Keratinocyte (primary cell): ENCODE results near the gene LGALS7. TPM values are rescaled to one million over a fixed set of nuclear protein-coding genes. Genes with fewer than 3 reads are reported as not detected.

Experiments
- DNase-seq: peaks from one replicate; pipeline ENCODE4 v3.0.0-alpha.2; 2011; ENCODE audit warnings: low read depth, missing footprints, low spot score
- FAIRE-seq: peaks from 2 replicates; lab custom pipeline; 2011; peaks lifted over from hg19 to GRCh38; lab: Jason Lieb, UNC
- H2AFZ ChIP-seq: 2 replicates; pipeline ENCODE4 v1.6.0; 2012; ENCODE audit warnings: low read length, control low read depth, inconsistent platforms; ENCODE audit not compliant: control insufficient read depth
- H3K27ac ChIP-seq: 2 replicates; pipeline ENCODE4 v1.5.1; 2011; ENCODE audit warnings: low read length; ENCODE audit not compliant: control insufficient read depth, insufficient read depth
- H3K27me3 ChIP-seq: 3 replicates; pipeline ENCODE4 v1.6.0; 2011; ENCODE audit warnings: low read length; ENCODE audit not compliant: control insufficient read depth, insufficient read depth; ENCODE audit errors: extremely low read depth
- H3K36me3 ChIP-seq, 2 experiments: 2 replicates in 1 of 2; 3 replicates in 1 of 2; pipeline ENCODE4 v1.5.1; 2011; ENCODE audit warnings: low read length in 2 of 2, mild to moderate bottlenecking in 1 of 2; ENCODE audit not compliant: control insufficient read depth in 2 of 2, insufficient read depth in 2 of 2; ENCODE audit errors: extremely low read depth in 1 of 2
- H3K4me1 ChIP-seq: 3 replicates; pipeline ENCODE4 v1.5.1; 2011; ENCODE audit warnings: low read length; ENCODE audit not compliant: control insufficient read depth, insufficient read depth; ENCODE audit errors: extremely low read depth
- H3K4me2 ChIP-seq: 3 replicates; pipeline ENCODE4 v1.6.0; 2011; ENCODE audit warnings: low read depth, low read length; ENCODE audit not compliant: control insufficient read depth, insufficient read depth; ENCODE audit errors: extremely low read depth
- H3K4me3 ChIP-seq, 3 experiments: fragments of 200-600 bp in 1 of 3; sonication (generic) in 1 of 3; 2 replicates in 2 of 3; 3 replicates in 1 of 3; pipeline ENCODE4 v1.5.1; 2011 to 2016; ENCODE audit warnings: low read length in 3 of 3, mild to moderate bottlenecking in 3 of 3, control low read depth in 2 of 3, inconsistent platforms in 1 of 3, low read depth in 1 of 3, mixed read lengths in 1 of 3, mixed run types in 1 of 3, moderate library complexity in 1 of 3; ENCODE audit not compliant: control insufficient read depth in 2 of 3, insufficient read depth in 2 of 3; ENCODE audit errors: extremely low read depth in 1 of 3
- H3K79me2 ChIP-seq: 2 replicates; pipeline ENCODE4 v1.6.0; 2012; ENCODE audit warnings: low read length; ENCODE audit not compliant: control insufficient read depth, insufficient read depth
- H3K9ac ChIP-seq: 3 replicates; pipeline ENCODE4 v1.6.0; 2011; ENCODE audit warnings: low read length; ENCODE audit not compliant: control insufficient read depth, insufficient read depth; ENCODE audit errors: extremely low read depth
- H3K9me1 ChIP-seq: 3 replicates; pipeline ENCODE4 v1.6.0; 2011; ENCODE audit warnings: low read length; ENCODE audit not compliant: control insufficient read depth, insufficient read depth; ENCODE audit errors: extremely low read depth
- H3K9me3 ChIP-seq: 2 replicates; pipeline ENCODE4 v1.5.1; 2012; ENCODE audit warnings: low read depth, low read length; ENCODE audit not compliant: control insufficient read depth
- H4K20me1 ChIP-seq: 3 replicates; pipeline ENCODE4 v1.6.0; 2011; ENCODE audit warnings: low read length; ENCODE audit not compliant: control insufficient read depth, insufficient read depth; ENCODE audit errors: extremely low read depth
- EZH2 ChIP-seq: IDR thresholded peaks from one replicate; pipeline ENCODE4 v1.6.1; 2012; ENCODE audit warnings: inconsistent platforms, mild to moderate bottlenecking, low read length, moderate library complexity
- dilution Hi-C: fragments of 300-500 bp; cut with MboI; formaldehyde crosslinking; loops from one replicate; pipeline ENCODE4 v1.7.0; 2020; ENCODE audit warnings: low sequenced_read_pairs; ENCODE audit not compliant: extremely low pct_ligation_motif_present
- polyA plus RNA-seq, 5 experiments: library from polyadenylated mRNA; depleted of rRNA in 3 of 5; stranded (reverse) in 3 of 5; stranded (forward) in 1 of 5; unstranded in 1 of 5; fragments of >200 nt; gene quantifications; 1 replicate in 1 of 5; 2 replicates in 3 of 5; 3 replicates in 1 of 5; pipeline versions ENCODE4 v1.2.1 to v1.2.3, GENCODE V29; 2011 to 2012; ENCODE audit warnings: missing spikeins in 2 of 5, low read depth in 1 of 5, low replicate concordance in 1 of 5
- TF ChIP-seq, protein P1 (sequence below), 3 experiments: IDR thresholded peaks in 1 of 3; conservative IDR thresholded peaks in 1 of 3; optimal IDR thresholded peaks in 1 of 3; 2 replicates in 2 of 3; 3 replicates in 1 of 3; pipeline versions ENCODE3 to v1.5.1; 2011; ENCODE audit warnings: low read length in 3 of 3, mild to moderate bottlenecking in 3 of 3, moderate library complexity in 2 of 3, control low read depth in 1 of 3, inconsistent platforms in 1 of 3; ENCODE audit not compliant: insufficient read depth in 2 of 3; ENCODE audit errors: extremely low read depth in 1 of 3

Gene LGALS7
- polyA plus RNA-seq, 1 donor (not counting 4 experiments of a cell fraction or from before 2014, with no cell fraction given): 9.1 TPM

DNA sequence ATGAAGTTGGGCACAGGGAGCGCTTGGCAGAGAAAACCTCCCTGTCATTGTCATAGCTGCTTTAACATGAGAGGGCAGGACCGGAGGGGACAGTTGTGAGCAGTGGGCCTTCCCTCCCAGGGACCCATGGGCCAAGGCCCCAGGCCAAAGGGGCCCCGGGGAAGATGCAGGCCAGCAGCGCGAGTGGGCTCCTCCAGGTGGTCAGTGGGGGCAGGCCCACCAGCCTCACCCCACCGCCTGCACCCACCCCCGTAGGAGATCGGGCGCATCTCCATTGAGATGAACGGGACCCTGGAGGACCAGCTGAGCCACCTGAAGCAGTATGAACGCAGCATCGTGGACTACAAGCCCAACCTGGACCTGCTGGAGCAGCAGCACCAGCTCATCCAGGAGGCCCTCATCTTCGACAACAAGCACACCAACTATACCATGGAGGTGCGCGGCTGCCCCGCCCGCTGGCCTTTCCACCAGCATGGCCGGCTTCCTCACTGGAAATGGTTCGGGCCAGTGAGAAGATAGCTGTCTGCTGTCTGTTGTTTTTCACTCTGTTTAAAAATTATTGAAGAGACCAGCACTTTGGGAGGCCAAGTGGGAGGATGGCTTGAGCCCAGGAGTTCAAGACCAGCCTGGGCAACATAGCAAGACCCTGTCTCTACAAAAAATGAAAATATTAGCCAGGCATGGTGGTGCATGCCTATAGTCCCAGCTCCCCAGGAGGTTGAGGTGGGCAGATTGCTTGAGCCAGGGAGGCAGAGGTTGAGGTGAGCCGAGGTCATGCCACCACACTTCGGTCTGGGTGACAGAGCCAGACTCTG, 47.6 kb downstream of the LGALS7 start:
- Histone ChIP-seq H3K36me3 (peaks cover 67 to 78% of the 10 kb centered on the region in 2 experiments), H3K4me2 (no peak overlapping the region), H3K27me3 (no peaks in the 10 kb centered on the region), H3K4me3 (no peak overlapping the region), H3K9me1 (no peaks in the 10 kb centered on the region), H3K79me2 (peaks cover 16% of the 10 kb centered on the region), H4K20me1 (no peaks in the 10 kb centered on the region), H2AFZ (no peak overlapping the region), H3K27ac (no peak overlapping the region), H3K9me3 (no peaks in the 10 kb centered on the region), H3K9ac (no peak overlapping the region), H3K4me1 (no peaks in the 10 kb centered on the region)
- no peak for DNase-seq
- dilution Hi-C loops: no loop called here
- no peak for TF ChIP-seq EZH2
- TF ChIP-seq, protein P1, sequence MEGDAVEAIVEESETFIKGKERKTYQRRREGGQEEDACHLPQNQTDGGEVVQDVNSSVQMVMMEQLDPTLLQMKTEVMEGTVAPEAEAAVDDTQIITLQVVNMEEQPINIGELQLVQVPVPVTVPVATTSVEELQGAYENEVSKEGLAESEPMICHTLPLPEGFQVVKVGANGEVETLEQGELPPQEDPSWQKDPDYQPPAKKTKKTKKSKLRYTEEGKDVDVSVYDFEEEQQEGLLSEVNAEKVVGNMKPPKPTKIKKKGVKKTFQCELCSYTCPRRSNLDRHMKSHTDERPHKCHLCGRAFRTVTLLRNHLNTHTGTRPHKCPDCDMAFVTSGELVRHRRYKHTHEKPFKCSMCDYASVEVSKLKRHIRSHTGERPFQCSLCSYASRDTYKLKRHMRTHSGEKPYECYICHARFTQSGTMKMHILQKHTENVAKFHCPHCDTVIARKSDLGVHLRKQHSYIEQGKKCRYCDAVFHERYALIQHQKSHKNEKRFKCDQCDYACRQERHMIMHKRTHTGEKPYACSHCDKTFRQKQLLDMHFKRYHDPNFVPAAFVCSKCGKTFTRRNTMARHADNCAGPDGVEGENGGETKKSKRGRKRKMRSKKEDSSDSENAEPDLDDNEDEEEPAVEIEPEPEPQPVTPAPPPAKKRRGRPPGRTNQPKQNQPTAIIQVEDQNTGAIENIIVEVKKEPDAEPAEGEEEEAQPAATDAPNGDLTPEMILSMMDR (optimal IDR thresholded peaks at IDR 0.05 in 1 of 3, IDR thresholded peaks at IDR 0.05 in 1 of 3, conservative IDR thresholded peaks at IDR 0.05 in 1 of 3; ENCODE audit: extremely low read depth in 1 of 3, insufficient read depth in 2 of 3, low read length in 3 of 3): no peak
- FAIRE-seq: no peak

DNA sequence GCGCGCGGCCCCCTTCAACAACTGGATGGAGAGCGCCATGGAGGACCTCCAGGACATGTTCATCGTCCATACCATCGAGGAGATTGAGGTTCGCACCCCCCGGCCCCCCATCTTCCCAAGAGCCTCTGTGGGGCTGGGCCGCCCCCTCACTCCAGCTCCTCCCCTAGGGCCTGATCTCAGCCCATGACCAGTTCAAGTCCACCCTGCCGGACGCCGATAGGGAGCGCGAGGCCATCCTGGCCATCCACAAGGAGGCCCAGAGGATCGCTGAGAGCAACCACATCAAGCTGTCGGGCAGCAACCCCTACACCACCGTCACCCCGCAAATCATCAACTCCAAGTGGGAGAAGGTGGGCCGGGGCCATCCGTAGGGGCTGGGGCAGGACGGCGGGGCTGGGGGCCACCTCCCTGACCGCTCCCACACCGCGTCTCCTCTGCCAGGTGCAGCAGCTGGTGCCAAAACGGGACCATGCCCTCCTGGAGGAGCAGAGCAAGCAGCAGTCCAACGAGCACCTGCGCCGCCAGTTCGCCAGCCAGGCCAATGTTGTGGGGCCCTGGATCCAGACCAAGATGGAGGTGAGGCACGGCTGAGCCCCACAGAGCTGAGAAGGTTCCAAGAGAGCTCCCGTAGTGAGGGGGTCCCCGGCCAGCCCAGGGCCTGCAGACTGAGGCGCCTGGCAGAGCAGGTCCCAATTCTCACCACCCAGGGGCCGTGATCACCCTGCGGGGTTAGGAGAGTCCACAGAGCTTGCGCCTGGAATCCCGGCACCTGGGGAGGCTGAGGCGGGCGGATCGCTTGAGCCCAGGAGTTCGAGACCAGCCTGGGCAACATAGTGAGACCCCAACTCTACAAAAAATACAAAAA, 49.1 kb downstream of the LGALS7 start:
- no peaks in the 10 kb centered on the region for H3K27me3 ChIP-seq
- DNase-seq (no peak), FAIRE-seq (no peak)
- dilution Hi-C loops: no loop called here
- H3K9ac ChIP-seq: no peak overlapping the region
- no peaks in the 10 kb centered on the region for H3K9me3 ChIP-seq
- H3K79me2 ChIP-seq: peaks cover 25% of the 10 kb centered on the region
- no peaks in the 10 kb centered on the region for H3K9me1 ChIP-seq
- no peak overlapping the region for H3K4me2 ChIP-seq
- H3K27ac ChIP-seq: no peak overlapping the region
- TF ChIP-seq EZH2: no peak
- TF ChIP-seq, protein P1 (optimal IDR thresholded peaks at IDR 0.05 in 1 of 3, IDR thresholded peaks at IDR 0.05 in 1 of 3, conservative IDR thresholded peaks at IDR 0.05 in 1 of 3; ENCODE audit: extremely low read depth in 1 of 3, insufficient read depth in 2 of 3, low read length in 3 of 3): no peak
- peaks cover 4% of the 10 kb centered on the region for H3K4me1 ChIP-seq
- H2AFZ ChIP-seq: no peak overlapping the region
- peaks cover 4% of the 10 kb centered on the region for H4K20me1 ChIP-seq
- peaks cover 78 to 80% of the 10 kb centered on the region in 2 experiments for H3K36me3 ChIP-seq
- H3K4me3 ChIP-seq: no peak overlapping the region
